BE2C (cell line): ENCODE results near the gene PTPRD.

Experiments
- DNase-seq: peaks from one replicate; pipeline ENCODE4 v3.0.0-alpha.2; 2020
- H3K27me3 ChIP-seq: fragments of 250-450 bp; sonication (Bioruptor Pico); 2 replicates; pipeline ENCODE4 v1.5.1; 2020; ENCODE audit warnings: mild to moderate bottlenecking
- H3K36me3 ChIP-seq: fragments of 250-450 bp; sonication (Bioruptor Pico); 2 replicates; pipeline ENCODE4 v1.5.1; 2020; ENCODE audit warnings: mild to moderate bottlenecking
- H3K4me1 ChIP-seq: fragments of 250-450 bp; sonication (Bioruptor Pico); 2 replicates; pipeline ENCODE4 v1.5.1; 2020
- H3K4me3 ChIP-seq: 2 replicates; pipeline ENCODE4 v1.5.1; 2011; ENCODE audit warnings: low read depth, low read length
- H3K9me3 ChIP-seq: fragments of 250-450 bp; sonication (Bioruptor Pico); 2 replicates; pipeline ENCODE4 v1.5.1; 2020
- CTCF ChIP-seq: IDR thresholded peaks from 2 replicates; pipeline ENCODE4 v1.5.1; 2012; ENCODE audit warnings: mild to moderate bottlenecking, low read depth, low read length

PTPRD gene

GRCh38 chr9:8647824-8648223, 1965.0 kb downstream of the PTPRD start:
- no peaks in the 10 kb centered on the region for H3K36me3 ChIP-seq
- TF ChIP-seq CTCF = no peak
- no peaks in the 10 kb centered on the region for H3K27me3 ChIP-seq
- no peak overlapping the region for H3K4me3 ChIP-seq
- H3K9me3 ChIP-seq = no peaks in the 10 kb centered on the region
- no peaks in the 10 kb centered on the region for H3K4me1 ChIP-seq
- DNase-seq = no peak

GRCh38 chr9:8644571-8644970, 1968.2 kb downstream of the PTPRD start:
- no peaks in the 10 kb centered on the region for H3K27me3 ChIP-seq
- DNase-seq = no peak
- H3K36me3 ChIP-seq = no peaks in the 10 kb centered on the region
- H3K4me1 ChIP-seq = no peaks in the 10 kb centered on the region
- TF ChIP-seq CTCF = no peak
- H3K4me3 ChIP-seq = no peak overlapping the region
- no peaks in the 10 kb centered on the region for H3K9me3 ChIP-seq

GRCh38 chr9:8643896-8644295, 1968.9 kb downstream of the PTPRD start:
- no peak for TF ChIP-seq CTCF
- H3K27me3 ChIP-seq = no peaks in the 10 kb centered on the region
- no peaks in the 10 kb centered on the region for H3K9me3 ChIP-seq
- no peaks in the 10 kb centered on the region for H3K36me3 ChIP-seq
- no peak for DNase-seq
- no peak overlapping the region for H3K4me3 ChIP-seq
- H3K4me1 ChIP-seq = no peaks in the 10 kb centered on the region

GRCh38 chr9:8643464-8643863, 1969.3 kb downstream of the PTPRD start:
- TF ChIP-seq CTCF = no peak
- no peaks in the 10 kb centered on the region for H3K36me3 ChIP-seq
- no peaks in the 10 kb centered on the region for H3K9me3 ChIP-seq
- H3K27me3 ChIP-seq = no peaks in the 10 kb centered on the region
- DNase-seq = no peak
- no peaks in the 10 kb centered on the region for H3K4me1 ChIP-seq
- H3K4me3 ChIP-seq = no peak overlapping the region

GRCh38 chr9:8640761-8641160, 1972.0 kb downstream of the PTPRD start:
- no peak for TF ChIP-seq CTCF
- Histone ChIP-seq H3K36me3 (no peaks in the 10 kb centered on the region), H3K4me1 (no peaks in the 10 kb centered on the region), H3K27me3 (no peaks in the 10 kb centered on the region), H3K4me3 (no peak overlapping the region), H3K9me3 (no peaks in the 10 kb centered on the region)
- no peak for DNase-seq

- no peak for DNase-seq
- no peak for TF ChIP-seq CTCF
- Histone ChIP-seq H3K36me3 (no peaks in the 10 kb centered on the region), H3K27me3 (no peaks in the 10 kb centered on the region), H3K9me3 (no peaks in the 10 kb centered on the region), H3K4me1 (no peaks in the 10 kb centered on the region), H3K4me3 (no peak overlapping the region)
Measured at GRCh38 chr9:8637626-8638025, 1975.2 kb downstream of the PTPRD start.
